H1 (cell line): ENCODE results near the gene TMEM179B. TPM values are rescaled to one million over a fixed set of nuclear protein-coding genes. Genes with fewer than 3 reads are reported as not detected.

Source experiments
- CTCF ChIA-PET: fragments of 300-600 bp; sonication (Branson Sonifier 250); formaldehyde crosslinking; loops from one replicate; lab custom pipeline; 2021; ENCODE audit not compliant: partially characterized antibody; lab: Charles Lee
- POLR2A ChIA-PET: fragments of 300-600 bp; sonication (Branson Sonifier 250); formaldehyde crosslinking; loops from one replicate; lab custom pipeline; 2021; ENCODE audit warnings: inconsistent platforms; ENCODE audit not compliant: partially characterized antibody; lab: Charles Lee
- DNase-seq, 2 experiments: peaks; one replicate each; pipeline versions ENCODE4 v3.0.0 to v3.0.0-alpha.2; 2010 to 2022; ENCODE audit warnings: low spot score in 2 of 2, low read depth in 1 of 2, mixed read lengths in 1 of 2
- FAIRE-seq: peaks from 2 replicates; lab custom pipeline; 2011; peaks lifted over from hg19 to GRCh38; lab: Jason Lieb, UNC
- H2AFZ ChIP-seq: 2 replicates; pipeline ENCODE4 v1.8.1; 2012; ENCODE audit warnings: low read length, inconsistent platforms
- H2AK5ac ChIP-seq: 2 replicates; pipeline ENCODE4 v1.6.1; 2013; ENCODE audit warnings: low read depth, low read length
- H2BK120ac ChIP-seq: replicated peaks from 2 replicates; pipeline ENCODE3; 2013; ENCODE audit warnings: low read depth, low read length, inconsistent platforms
- H2BK12ac ChIP-seq: 2 replicates; pipeline ENCODE4 v1.6.1; 2013; ENCODE audit warnings: low read depth, low read length
- H2BK15ac ChIP-seq: 2 replicates; pipeline ENCODE4 v1.6.1; 2013; ENCODE audit warnings: low read length
- H2BK20ac ChIP-seq: 2 replicates; pipeline ENCODE4 v1.6.1; 2013; ENCODE audit warnings: low read length
- H2BK5ac ChIP-seq: 2 replicates; pipeline ENCODE4 v1.6.1; 2013; ENCODE audit warnings: low read depth, low read length
- H3K14ac ChIP-seq: 2 replicates; pipeline ENCODE4 v1.6.1; 2013; ENCODE audit warnings: inconsistent platforms; ENCODE audit not compliant: insufficient read length
- H3K18ac ChIP-seq: 2 replicates; pipeline ENCODE4 v1.6.1; 2013; ENCODE audit warnings: low read length; ENCODE audit errors: extremely low read depth
- H3K23ac ChIP-seq: 2 replicates; pipeline ENCODE4 v1.6.1; 2013; ENCODE audit warnings: inconsistent platforms; ENCODE audit not compliant: insufficient read length
- H3K23me2 ChIP-seq: 2 replicates; pipeline ENCODE4 v1.6.1; 2013; ENCODE audit warnings: low read depth, low read length
- H3K27ac ChIP-seq: 2 replicates; pipeline ENCODE4 v1.6.1; 2011; ENCODE audit warnings: low read depth, low read length, inconsistent platforms
- H3K27me3 ChIP-seq, 4 experiments: replicated peaks in 1 of 4; 1 replicate in 1 of 4; 2 replicates in 3 of 4; pipeline versions ENCODE4 v1.6.1 to v1.8.1; 2011 to 2013; ENCODE audit warnings: low read length in 3 of 4, mild to moderate bottlenecking in 3 of 4, inconsistent platforms in 2 of 4, mixed read lengths in 2 of 4, moderate library complexity in 1 of 4; ENCODE audit not compliant: control insufficient read depth in 3 of 4, insufficient read depth in 3 of 4; ENCODE audit errors: extremely low read depth in 1 of 4
- H3K36me3 ChIP-seq, 4 experiments: 2 replicates each; pipeline versions ENCODE4 v1.6.1 to v1.8.1; 2011 to 2013; ENCODE audit warnings: mild to moderate bottlenecking in 4 of 4, low read length in 3 of 4, moderate library complexity in 2 of 4, control low read depth in 1 of 4, inconsistent platforms in 1 of 4; ENCODE audit not compliant: insufficient read depth in 4 of 4, control insufficient read depth in 2 of 4
- H3K4ac ChIP-seq: replicated peaks from 2 replicates; pipeline ENCODE3; 2013; ENCODE audit warnings: low read length, low read depth, mixed read lengths, inconsistent platforms; ENCODE audit not compliant: insufficient read length
- H3K4me1 ChIP-seq, 4 experiments: replicated peaks in 1 of 4; 1 replicate in 1 of 4; 2 replicates in 3 of 4; pipeline versions ENCODE4 v1.6.1 to v1.8.1; 2011 to 2013; ENCODE audit warnings: low read length in 3 of 4, inconsistent platforms in 2 of 4, mixed read lengths in 1 of 4; ENCODE audit not compliant: insufficient read depth in 4 of 4, control insufficient read depth in 3 of 4
- H3K4me2 ChIP-seq, 2 experiments: 2 replicates each; pipeline versions ENCODE4 v1.6.1 to v1.8.1; 2011 to 2013; ENCODE audit warnings: low read depth in 2 of 2, low read length in 2 of 2, control low read depth in 1 of 2, inconsistent platforms in 1 of 2, mild to moderate bottlenecking in 1 of 2; ENCODE audit not compliant: insufficient read depth in 1 of 2
- H3K4me3 ChIP-seq, 4 experiments: fragments of 200-600, 300-600 bp in 1 of 4; sonication (generic), shearing (Covaris generic), sonication (Bioruptor Twin) in 1 of 4; 2 replicates each; pipeline versions ENCODE4 v1.5.1 to v1.8.1; 2011 to 2016; ENCODE audit warnings: low read length in 4 of 4, low read depth in 3 of 4, control low read depth in 2 of 4, inconsistent platforms in 2 of 4, mild to moderate bottlenecking in 2 of 4, mixed read lengths in 1 of 4, moderate library complexity in 1 of 4; ENCODE audit not compliant: insufficient read depth in 2 of 4; ENCODE audit errors: extremely low read depth in 1 of 4
- H3K56ac ChIP-seq: replicated peaks from 2 replicates; pipeline ENCODE3; 2013; ENCODE audit warnings: low read depth, mild to moderate bottlenecking, mixed read lengths, low read length, inconsistent platforms; ENCODE audit not compliant: insufficient read length
- H3K79me1 ChIP-seq: 2 replicates; pipeline ENCODE4 v1.6.1; 2013; ENCODE audit warnings: low read depth, low read length, control low read depth
- H3K79me2 ChIP-seq, 2 experiments: 2 replicates each; pipeline versions ENCODE4 v1.6.1 to v1.8.1; 2012 to 2013; ENCODE audit warnings: low read length in 2 of 2, mild to moderate bottlenecking in 2 of 2, inconsistent platforms in 1 of 2; ENCODE audit not compliant: insufficient read depth in 2 of 2, control insufficient read depth in 1 of 2
- H3K9ac ChIP-seq, 4 experiments: replicated peaks in 1 of 4; 1 replicate in 1 of 4; 2 replicates in 3 of 4; pipeline versions ENCODE4 v1.6.1 to v1.8.1; 2011 to 2013; ENCODE audit warnings: low read depth in 3 of 4, low read length in 3 of 4, control low read depth in 2 of 4, mild to moderate bottlenecking in 2 of 4, moderate library complexity in 2 of 4, inconsistent platforms in 1 of 4; ENCODE audit errors: extremely low read depth in 1 of 4
- H3K9me3 ChIP-seq, 2 experiments: 2 replicates each; pipeline versions ENCODE4 v1.6.1 to v1.8.1; 2012 to 2013; ENCODE audit warnings: mild to moderate bottlenecking in 2 of 2, moderate library complexity in 2 of 2, control low read depth in 1 of 2, inconsistent platforms in 1 of 2, low read depth in 1 of 2, low read length in 1 of 2, mixed read lengths in 1 of 2; ENCODE audit not compliant: insufficient read depth in 2 of 2
- H4K20me1 ChIP-seq, 2 experiments: replicated peaks in 1 of 2; 2 replicates each; pipeline versions ENCODE3 to v1.8.1; 2011 to 2013; ENCODE audit warnings: inconsistent platforms in 2 of 2, low read length in 2 of 2, mild to moderate bottlenecking in 1 of 2; ENCODE audit not compliant: insufficient read depth in 2 of 2, control insufficient read depth in 1 of 2
- H4K5ac ChIP-seq: 2 replicates; pipeline ENCODE4 v1.6.1; 2013; ENCODE audit warnings: low read length, low read depth, mixed read lengths, inconsistent platforms; ENCODE audit not compliant: insufficient read length
- H4K8ac ChIP-seq: 2 replicates; pipeline ENCODE4 v1.8.0; 2013; ENCODE audit warnings: mild to moderate bottlenecking, moderate library complexity, low read length, inconsistent platforms; ENCODE audit not compliant: insufficient read depth; ENCODE audit errors: extremely low read depth
- H4K91ac ChIP-seq: replicated peaks from 2 replicates; pipeline ENCODE3; 2013; ENCODE audit warnings: low read length, mixed read lengths, inconsistent platforms; ENCODE audit not compliant: insufficient read length
- ATF3 ChIP-seq: IDR thresholded peaks from 2 replicates; pipeline ENCODE4 v1.6.1; 2011; ENCODE audit warnings: low read depth, mild to moderate bottlenecking, low read length; ENCODE audit not compliant: insufficient read depth
- CEBPB ChIP-seq: IDR thresholded peaks from 2 replicates; pipeline ENCODE4 v1.6.1; 2012; ENCODE audit warnings: low read depth, low read length
- CREB1 ChIP-seq: IDR thresholded peaks from 2 replicates; pipeline ENCODE4 v1.6.1; 2012; ENCODE audit warnings: inconsistent platforms
- HDAC2 ChIP-seq, 2 experiments: fragments of 300-600 bp in 1 of 2; sonication (generic) in 1 of 2; IDR thresholded peaks; 2 replicates each; pipeline ENCODE4 v1.6.1; 2011 to 2012; ENCODE audit warnings: low read depth in 2 of 2, low read length in 2 of 2, mild to moderate bottlenecking in 2 of 2, moderate library complexity in 2 of 2, borderline replicate concordance in 1 of 2, inconsistent platforms in 1 of 2
- KDM5A ChIP-seq: fragments of 200-600 bp; IDR thresholded peaks from 2 replicates; pipeline ENCODE4 v1.7.1; 2012; ENCODE audit warnings: mild to moderate bottlenecking, low read length, inconsistent platforms, mixed read lengths
- POLR2AphosphoS5 ChIP-seq: IDR thresholded peaks from 2 replicates; pipeline ENCODE4 v1.6.1; 2011; ENCODE audit warnings: low read depth, low read length
- RFX5 ChIP-seq: IDR thresholded peaks from 2 replicates; pipeline ENCODE4 v1.6.1; 2011; ENCODE audit warnings: low read depth, low read length, improper control_type of control experiment, borderline replicate concordance
- SAP30 ChIP-seq: fragments of 300-600 bp; sonication (generic); IDR thresholded peaks from 2 replicates; pipeline ENCODE4 v1.7.1; 2012; ENCODE audit warnings: low read length, moderate library complexity, mild to moderate bottlenecking, inconsistent platforms; ENCODE audit not compliant: insufficient read depth, insufficient replicate concordance
- SP2 ChIP-seq: IDR thresholded peaks from 2 replicates; pipeline ENCODE4 v1.6.1; 2012; ENCODE audit warnings: mild to moderate bottlenecking, low read length, inconsistent platforms
- SP4 ChIP-seq: IDR thresholded peaks from 2 replicates; pipeline ENCODE4 v1.6.1; 2012; ENCODE audit warnings: low read length, inconsistent platforms
- TBP ChIP-seq: IDR thresholded peaks from 2 replicates; pipeline ENCODE4 v1.6.1; 2011; ENCODE audit warnings: low read depth, low read length, improper control_type of control experiment
- WGBS, 2 experiments: shearing (Covaris generic) in 1 of 2; methylation state at CpG; one replicate each; pipeline versions ENCODE4 v1.1.6 to v1.1.7; 2013 to 2015; ENCODE audit warnings: low lambda C conversion rate in 2 of 2, mixed read lengths in 2 of 2, inconsistent platforms in 1 of 2, low coverage in 1 of 2, missing lambda C conversion rate in 1 of 2; ENCODE audit not compliant: insufficient replicate concordance in 2 of 2, insufficient coverage in 1 of 2, insufficient read length in 1 of 2; ENCODE audit errors: extremely low coverage in 1 of 2, missing lambda C conversion rate in 1 of 2; 5-methylcytosine and 5-hydroxymethylcytosine counted together
- polyA plus RNA-seq, 7 experiments: library from polyadenylated mRNA; depleted of rRNA in 3 of 7; stranded (reverse) in 5 of 7; unstranded in 2 of 7; fragments of >200 nt in 5 of 7; fragments of 200-250 nt in 2 of 7; gene quantifications; 1 replicate in 5 of 7; 2 replicates in 1 of 7; 4 replicates in 1 of 7; pipeline versions ENCODE4 v1.2.1 to v1.2.3, GENCODE V29; 2011 to 2013; ENCODE audit warnings: missing spikeins in 2 of 7, mixed read lengths in 2 of 7
- total RNA-seq: library from RNA; stranded (reverse); fragmentation: NEBNext Ultra II Directional; extraction: Animal tissue kit (Norgen Biotek cat#: 25700); gene quantifications from 2 replicates; pipeline ENCODE4 v1.2.1, GENCODE V29; 2021

Gene TMEM179B
- total and polyA plus RNA-seq, 2 of the 8 experiments (the other 6 are each of a cell fraction or from before 2014, with no cell fraction given), result 18.6 to 62.2 TPM

DNA sequence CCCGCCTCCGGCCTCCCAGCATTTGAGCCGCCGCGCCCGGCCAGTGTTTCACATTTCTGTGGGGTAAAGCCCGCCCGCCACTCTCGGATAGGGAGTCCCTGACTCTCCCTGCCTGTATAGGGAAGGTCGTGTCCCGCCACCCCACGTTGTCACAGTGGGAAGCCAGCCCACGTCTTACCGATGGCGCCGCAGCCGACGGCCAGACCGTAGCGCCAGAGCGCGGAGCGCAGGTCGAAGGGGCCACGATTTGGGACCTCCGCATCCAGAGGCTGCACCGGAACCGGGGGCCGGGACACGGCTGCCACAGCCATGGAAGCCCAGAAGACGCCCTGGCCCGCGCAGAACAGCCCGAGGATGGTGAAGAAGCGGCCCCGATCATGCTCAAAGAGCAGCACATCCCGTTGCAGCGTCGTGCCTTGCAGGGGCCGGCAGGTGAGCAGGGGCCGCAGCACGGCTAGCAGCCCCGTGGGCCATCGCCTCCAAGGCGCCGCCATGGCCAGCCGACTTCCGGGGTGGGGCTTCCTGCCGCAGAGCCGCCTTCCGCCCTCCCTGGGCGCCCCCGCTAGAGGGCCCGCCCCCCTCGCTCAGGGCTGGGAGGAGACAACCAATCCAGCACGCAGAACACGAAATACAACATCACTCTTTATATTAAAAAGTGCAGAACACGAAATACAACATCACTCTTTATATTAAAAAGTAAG, 4.4 kb downstream of the TMEM179B start, which contains the start of gene TMEM223:
Gene TMEM223, minus strand, starts transcription at position 506 of the 701 bp plus-strand sequence. Its CDS starts 12 bp downstream, at position 494.
- ChIA-PET POLR2A (interaction anchor here (0.6 to 15.9 kb wide), 19 partner anchors 12 to 127 kb away, joined by 3 to 251 read pairs (median 6); partner anchors contain the start of genes C11orf98, CSKMT, HNRNPUL2 and NXF1), CTCF (interaction anchor here (0.6 to 3.5 kb wide), 6 partner anchors 9 to 248 kb away, joined by 3 to 15 read pairs (median 3); no protein-coding TSS in a partner anchor)
- Histone ChIP-seq H4K8ac (peak within 1 kb of the TSS; percentile 93), H3K4me2 (peak within 1 kb of the TSS; percentile 76 to 85), H3K27ac (peak within 1 kb of the TSS; percentile 82), H4K91ac (peak within 1 kb of the TSS; percentile 93), H3K79me2 (peaks cover 0 to 33% of the 10 kb centered on the region in 2 experiments; a peak in 2 of 4 replicates), H3K4me1 (peaks cover 0 to 7% (median 3%) of the 10 kb centered on the region in 4 experiments; a peak in 3 of 7 replicates), H3K9ac (peak within 1 kb of the TSS; percentile 67 to 94 (median 90)), H3K56ac (peak within 1 kb of the TSS; percentile 70), H3K18ac (peak within 1 kb of the TSS; percentile 98), H3K23ac (no peak within 1 kb of the TSS), H3K79me1 (peaks cover 7% of the 10 kb centered on the region; the same call in 1 of the 2 replicates), H3K36me3 (peaks cover 14 to 38% (median 29%) of the 10 kb centered on the region in 4 experiments), H3K4me3 (peak within 1 kb of the TSS; percentile 84 to 97 (median 91)), H2BK120ac (no peak within 1 kb of the TSS), H4K20me1 (peaks cover 0 to 2% of the 10 kb centered on the region in 2 experiments), H4K5ac (peak within 1 kb of the TSS; percentile 98), H2AFZ (no peak within 1 kb of the TSS; the same call in 1 of the 2 replicates), H2BK15ac (no peak within 1 kb of the TSS), H2AK5ac (no peak within 1 kb of the TSS), H3K14ac (no peak within 1 kb of the TSS), H3K27me3 (no peaks in the 10 kb centered on the region), H3K9me3 (no peaks in the 10 kb centered on the region), H2BK20ac (no peak within 1 kb of the TSS), H2BK12ac (no peak within 1 kb of the TSS), H3K4ac (peak within 1 kb of the TSS; percentile 91), H3K23me2 (no peaks in the 10 kb centered on the region; the same call in 1 of the 2 replicates), H2BK5ac (peak within 1 kb of the TSS; percentile 76)
- FAIRE-seq, result no peak
- DNase-seq, result peak in 1 of 2 experiments; percentile 92
- WGBS, 2 experiments, result 1% methylated on average over 45 of the region's 58 CpGs; no CpG with 5 or more reads in 1 of the 2 experiments
- TF ChIP-seq RFX5, result no peak
- no peak for TF ChIP-seq SAP30
- TF ChIP-seq HDAC2 (IDR thresholded peaks at IDR 0.05; ENCODE audit: borderline replicate concordance in 1 of 2, low read depth in 2 of 2, low read length in 2 of 2), result 0 out of 4 replicates have a peak, but pooled peaks of 1 of the 2 experiments have one; percentile 55
- TF ChIP-seq CREB1, result no peak; the same call in 1 of the 2 replicates
- TF ChIP-seq SP4, result no peak; the same call in 1 of the 2 replicates
- TF ChIP-seq CEBPB, result no peak
- TF ChIP-seq SP2, result no peak
- no peak for TF ChIP-seq ATF3
- peak; percentile 55; the same call in 1 of the 2 replicates for TF ChIP-seq TBP
- TF ChIP-seq POLR2AphosphoS5, result peak; percentile 89
- TF ChIP-seq KDM5A, result peak; percentile 74; the same call in 1 of the 2 replicates
